RKO (cell line): ENCODE results near the gene NUAK1.
"Not testable (repeated sequence)": the region's sequence is repeated elsewhere in the genome, so short reads cannot be mapped to it uniquely, and the experiment has no call there.

ENCODE experiments used
- DNase-seq: peaks from one replicate; pipeline ENCODE4 v3.0.0-alpha.2; 2016; ENCODE audit warnings: low spot score

NUAK1 gene

DNA sequence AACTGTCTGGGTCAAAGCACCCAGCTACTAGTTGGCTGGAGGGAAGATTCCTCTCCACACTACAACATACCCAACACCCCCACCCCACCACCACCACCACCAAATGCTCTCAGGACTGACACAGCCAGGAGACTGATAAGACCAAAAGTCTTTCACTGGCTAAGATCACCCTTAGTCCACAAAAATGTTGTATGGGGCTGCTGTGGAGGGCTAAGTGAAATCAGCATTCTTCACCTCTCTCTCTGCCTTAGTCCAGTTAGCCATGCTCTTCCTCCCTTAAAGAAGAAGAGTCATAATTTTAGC lies 106.2 kb downstream of the NUAK1 start:
- no peak for DNase-seq

- DNase-seq = no peak
Measured at GRCh38 chr12:106031761-106032622, 106.8 kb downstream of the NUAK1 start.

GRCh38 chr12:106030210-106031071 lies 108.3 kb downstream of the NUAK1 start:
- peak; percentile 15 for DNase-seq

GRCh38 chr12:106029532-106029931 lies 109.2 kb downstream of the NUAK1 start:
- no peak for DNase-seq

- no peak for DNase-seq
Measured at GRCh38 chr12:106027911-106028310, 110.8 kb downstream of the NUAK1 start.

- DNase-seq = no peak
Measured at GRCh38 chr12:106027286-106027685, 111.5 kb downstream of the NUAK1 start.

DNA sequence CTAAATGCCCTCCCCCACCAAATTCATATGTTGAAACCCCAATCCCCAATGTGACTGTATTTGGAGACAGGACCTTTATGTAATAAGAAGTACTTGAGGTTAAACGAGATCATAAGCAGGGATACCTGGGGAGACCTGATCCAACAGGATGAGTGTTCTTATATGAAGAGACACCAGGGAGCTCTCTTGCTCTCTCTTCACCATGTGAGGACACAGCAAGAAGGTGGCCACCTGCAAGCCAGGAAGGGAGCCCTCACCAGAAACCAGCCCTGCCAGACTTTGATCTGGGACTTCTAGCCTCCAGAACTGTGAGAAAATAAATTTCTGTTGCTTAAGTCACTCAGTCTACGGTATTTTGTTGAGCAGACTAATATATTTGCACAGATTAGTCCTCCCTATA lies 113.6 kb downstream of the NUAK1 start:
- no peak for DNase-seq

DNA sequence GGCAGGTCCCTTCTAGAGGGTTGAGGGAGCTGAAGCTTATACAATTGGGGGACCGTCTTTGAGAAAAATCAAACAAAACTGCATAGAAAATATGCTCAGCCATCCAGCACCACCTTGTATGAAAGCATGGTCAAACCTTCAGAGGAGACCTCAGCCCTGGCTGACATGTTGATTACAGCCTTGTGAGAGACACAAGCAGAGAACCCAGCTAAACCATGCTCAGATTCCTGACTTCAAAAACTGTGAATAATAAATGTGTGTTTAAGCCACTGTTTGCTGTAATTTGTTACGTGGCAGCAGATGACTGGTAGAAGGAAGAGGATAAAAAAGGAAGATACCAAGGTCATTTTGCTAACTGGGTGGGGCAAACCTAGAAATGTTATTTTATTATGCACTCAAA lies 115.7 kb downstream of the NUAK1 start:
- no peak for DNase-seq

GRCh38 chr12:106022568-106023012 lies 116.2 kb downstream of the NUAK1 start:
- no peak for DNase-seq

DNA sequence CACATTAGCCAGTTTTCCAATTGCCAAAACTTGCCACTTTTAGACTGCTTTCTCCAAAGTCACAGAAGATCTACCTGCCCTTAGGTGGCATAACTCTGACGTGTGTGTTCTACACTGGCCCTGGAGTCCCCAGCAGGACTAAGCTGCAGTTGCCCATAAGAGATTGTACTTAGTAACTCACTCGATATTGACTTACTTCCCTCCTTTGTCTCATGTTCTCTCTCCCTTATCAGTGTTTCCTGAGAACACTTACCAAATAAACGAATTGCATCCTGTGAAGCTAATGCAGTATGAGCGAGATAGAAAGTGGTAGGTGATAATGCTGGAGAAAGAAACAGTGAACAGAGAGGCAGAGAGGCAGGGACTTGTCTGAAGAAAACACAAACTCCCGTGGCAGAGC lies 117.2 kb downstream of the NUAK1 start:
- no peak for DNase-seq

GRCh38 chr12:106020736-106021135 lies 118.0 kb downstream of the NUAK1 start:
- no peak for DNase-seq

DNA sequence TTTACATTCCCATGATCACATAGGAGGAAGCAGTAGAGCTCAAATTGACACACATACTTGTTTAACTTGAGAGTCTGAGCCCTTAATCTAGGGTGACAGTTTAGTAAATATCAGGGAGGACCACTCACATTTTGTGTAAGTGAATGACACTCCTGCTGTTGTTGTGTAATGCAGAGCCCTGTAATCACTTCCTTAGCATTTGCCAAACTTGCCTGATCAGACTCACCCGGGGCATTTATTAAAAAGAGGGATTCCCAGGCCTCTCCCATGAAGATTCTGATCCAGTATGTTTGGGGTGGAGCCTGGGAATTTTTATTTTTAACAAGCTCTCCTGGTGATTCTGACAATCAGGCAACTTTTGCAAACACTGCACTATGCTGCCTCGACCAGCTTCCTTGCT lies 119.6 kb downstream of the NUAK1 start:
- no peak for DNase-seq

- DNase-seq = no peak
Measured at GRCh38 chr12:106018286-106018685, 120.5 kb downstream of the NUAK1 start.

DNA sequence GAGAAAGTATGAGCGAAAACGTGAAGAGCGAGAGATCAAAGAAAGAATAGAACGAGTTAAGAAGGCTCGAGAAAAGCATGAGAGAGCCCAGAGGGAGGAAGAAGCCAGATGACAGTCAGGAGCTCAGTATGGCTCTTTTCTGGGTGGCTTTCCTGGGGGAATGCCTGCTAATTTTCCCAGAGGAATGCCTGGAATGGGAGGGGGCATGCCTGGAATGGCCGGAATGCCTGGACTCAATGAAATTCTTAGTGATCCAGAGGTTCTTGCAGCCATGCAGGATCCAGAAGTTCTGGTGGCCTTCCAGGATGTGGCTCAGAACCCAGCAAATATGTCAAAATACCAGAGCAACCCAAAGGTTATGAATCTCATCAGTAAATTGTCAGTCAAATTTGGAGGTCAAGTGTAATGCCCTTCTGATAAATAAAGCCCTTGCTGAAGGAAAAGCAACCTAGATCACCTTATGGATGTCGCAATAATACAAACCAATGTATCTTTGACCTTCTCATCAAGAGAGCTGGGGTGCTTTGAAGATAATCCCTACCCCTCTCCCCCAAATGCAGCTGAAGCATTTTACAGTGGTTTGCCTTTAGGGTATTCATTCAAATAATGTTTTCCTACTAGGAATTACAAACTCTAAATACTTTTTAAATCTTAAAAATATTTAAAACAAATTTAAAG lies 122.0 kb downstream of the NUAK1 start:
- not testable (repeated sequence) for DNase-seq

GRCh38 chr12:106015646-106016045 lies 123.1 kb downstream of the NUAK1 start:
- DNase-seq = no peak

DNA sequence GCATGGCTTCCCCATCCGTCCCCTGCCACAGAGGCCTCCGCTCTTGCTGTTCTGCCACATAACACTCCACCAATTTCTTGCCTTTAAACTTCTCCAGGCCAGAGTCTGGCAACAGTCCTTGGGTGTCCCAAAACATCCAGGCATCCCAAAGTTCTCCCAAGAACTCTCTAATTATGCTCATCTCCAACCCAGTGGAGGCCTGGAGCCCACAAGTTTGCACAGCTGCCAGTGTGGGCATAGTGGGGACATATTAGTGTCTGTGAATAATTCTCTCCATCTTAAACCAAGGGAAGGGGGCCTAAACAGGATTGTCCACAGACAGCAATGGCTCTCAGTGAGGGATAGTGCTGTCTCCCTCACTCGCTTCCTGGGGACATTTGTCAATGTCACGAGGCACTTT lies 124.8 kb downstream of the NUAK1 start:
- no peak for DNase-seq
